ENCODE measurements around the gene F8A3. TPM values are rescaled to one million over a fixed set of nuclear protein-coding genes. Genes with fewer than 3 reads are reported as not detected.
"Not testable (repeated sequence)": the region's sequence is repeated elsewhere in the genome, so short reads cannot be mapped to it uniquely, and the experiment has no call there.

The F8A3 gene
- 1.6 TPM for total RNA-seq

DNA sequence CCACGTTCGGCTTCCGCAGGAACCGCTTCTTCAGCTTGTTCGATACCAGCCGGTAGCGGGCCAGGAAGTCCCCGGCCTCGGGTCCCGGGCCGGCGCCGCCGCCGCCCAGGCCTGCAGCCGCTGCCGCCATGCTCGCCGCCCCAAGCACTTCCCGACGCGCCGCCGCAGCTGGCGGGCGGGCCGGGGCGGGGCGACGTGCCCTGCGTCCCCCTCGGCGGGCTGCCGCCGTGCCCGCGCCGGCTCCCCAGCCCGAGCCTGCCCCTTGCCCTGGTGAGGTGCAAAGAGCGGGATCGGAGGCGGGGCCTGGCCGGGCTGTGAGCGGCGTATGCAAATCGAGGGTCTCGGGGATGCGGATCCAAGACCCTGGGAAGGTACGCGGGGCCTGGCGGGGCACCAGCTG is at the start of gene F8A3:
Gene F8A3, minus strand, starts transcription at position 150 of the 400 bp plus-strand sequence. Its CDS starts 20 bp downstream, at position 130.
- DNase-seq, result not testable (repeated sequence)

DNA sequence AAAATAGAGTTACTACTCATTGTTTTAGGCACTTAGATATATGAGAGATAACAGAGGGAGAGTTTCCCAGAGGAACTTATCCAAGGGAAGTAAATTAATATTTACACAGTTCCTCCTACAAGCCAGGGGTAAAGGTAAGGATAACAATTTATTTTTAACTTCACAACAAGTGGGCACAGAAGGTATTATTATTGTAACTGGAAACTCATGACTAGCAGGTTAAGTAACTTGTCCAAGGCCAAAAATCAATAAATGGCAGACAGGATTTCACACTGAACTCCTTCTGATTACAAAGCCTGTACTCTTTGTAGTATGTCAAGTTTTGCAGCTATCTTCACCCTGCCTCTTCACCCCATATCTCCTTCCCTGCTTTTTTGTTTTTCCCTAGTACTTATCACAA is 46.9 kb upstream of the F8A3 start:
- no peak for DNase-seq

DNA sequence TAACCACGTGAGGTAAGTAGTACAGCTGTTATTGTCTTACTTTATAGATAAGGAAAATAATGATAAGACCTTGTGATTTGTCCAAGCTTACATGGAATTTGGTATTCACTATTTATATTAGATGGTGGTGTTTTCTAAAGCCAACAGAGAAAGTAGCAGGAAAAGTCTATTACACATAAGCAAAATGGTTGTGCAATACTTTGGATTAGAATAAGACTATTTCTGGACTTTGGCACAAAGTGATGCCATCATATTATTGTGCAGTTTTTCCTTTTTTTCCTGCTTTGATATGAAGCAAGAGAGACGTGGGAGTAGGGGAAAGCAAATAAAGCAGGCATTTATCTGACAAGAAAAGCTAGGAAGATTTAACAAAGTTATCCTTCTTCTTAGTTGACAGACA is 36.7 kb upstream of the F8A3 start:
- DNase-seq, result not testable (repeated sequence)

- not testable (repeated sequence) for DNase-seq
Measured at GRCh38 chrX:155491421-155491820, 33.0 kb upstream of the F8A3 start.

DNA sequence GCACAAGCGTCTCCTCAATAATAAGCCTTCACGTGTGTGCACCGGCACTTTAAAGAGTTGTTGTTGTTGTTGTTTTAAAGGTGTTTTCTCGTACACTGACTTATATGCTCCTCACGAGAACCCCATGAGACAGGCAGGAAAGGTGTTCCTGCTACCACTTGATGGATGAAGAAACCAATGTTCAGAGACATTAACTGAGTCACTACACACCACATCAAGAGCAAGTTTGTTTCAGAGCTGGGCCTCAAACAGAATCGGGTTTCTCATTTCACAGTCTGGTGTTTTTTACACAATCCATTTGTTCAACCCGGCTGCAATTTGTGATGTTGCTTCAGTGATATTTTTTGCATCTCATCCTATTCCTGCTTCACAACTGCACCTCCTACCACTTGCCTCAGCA is 18.7 kb upstream of the F8A3 start:
- not testable (repeated sequence) for DNase-seq

- not testable (repeated sequence) for DNase-seq
Measured at GRCh38 chrX:155466269-155466938, 8.0 kb upstream of the F8A3 start.

- not testable (repeated sequence) for DNase-seq
Measured at GRCh38 chrX:155460501-155460900, 2.1 kb upstream of the F8A3 start.

DNA sequence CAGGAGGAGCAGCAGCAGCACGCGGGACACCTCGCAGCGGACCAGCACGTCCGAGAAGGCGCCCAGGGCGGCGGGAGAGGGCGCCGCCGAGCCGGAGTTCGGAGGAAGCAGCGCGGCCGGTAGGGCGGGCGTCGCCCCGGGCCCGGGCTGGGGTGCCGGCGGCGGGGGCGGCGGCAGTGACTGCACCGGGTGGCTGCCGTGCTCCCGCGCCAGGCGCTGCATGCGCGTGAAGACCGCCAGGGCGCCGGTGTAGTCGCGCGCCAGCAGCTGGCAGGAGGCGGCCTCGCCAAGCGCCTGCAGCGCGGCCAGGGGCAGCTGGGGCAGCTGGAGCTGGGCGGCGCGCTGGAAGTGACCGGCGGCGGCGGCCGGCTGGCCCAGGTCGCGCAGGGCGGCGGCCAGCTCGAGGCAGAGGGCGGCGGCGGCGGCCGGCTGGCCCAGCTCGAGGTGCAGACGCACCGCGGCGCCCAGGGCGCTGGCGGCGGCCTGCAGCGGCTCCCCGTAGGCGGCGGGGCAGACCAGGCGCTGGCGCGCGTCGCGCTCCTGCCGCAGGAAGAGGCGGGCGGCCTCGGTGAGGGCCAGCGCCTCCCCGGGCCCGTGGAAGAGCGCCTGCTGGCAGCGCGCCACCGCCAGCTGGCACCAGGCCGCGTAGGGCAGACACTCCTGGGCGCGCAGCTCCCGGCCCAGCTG is 516 bp downstream of the F8A3 start:
- not testable (repeated sequence) for DNase-seq

GRCh38 chrX:155441097-155441496 is 17.3 kb downstream of the F8A3 start:
- no peak for DNase-seq

DNA sequence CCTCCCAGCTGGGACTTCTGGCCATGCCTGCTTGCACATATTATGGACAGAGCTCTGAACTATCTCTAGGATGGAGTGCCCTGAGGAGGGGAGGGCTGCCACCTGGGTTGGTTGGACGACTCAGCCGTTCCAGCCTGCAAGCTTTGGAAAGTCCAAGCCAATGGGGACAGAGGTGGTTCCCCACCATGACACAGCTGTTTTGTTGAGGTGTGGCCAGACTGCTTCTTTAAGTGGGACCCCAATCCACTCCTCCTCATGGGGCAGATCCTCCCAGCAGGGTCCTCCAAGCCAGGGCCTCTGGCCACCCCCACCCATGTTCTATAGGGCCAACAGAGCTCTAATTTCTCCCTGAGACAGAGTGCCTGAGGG is 22.7 kb downstream of the F8A3 start:
- DNase-seq, result no peak

DNA sequence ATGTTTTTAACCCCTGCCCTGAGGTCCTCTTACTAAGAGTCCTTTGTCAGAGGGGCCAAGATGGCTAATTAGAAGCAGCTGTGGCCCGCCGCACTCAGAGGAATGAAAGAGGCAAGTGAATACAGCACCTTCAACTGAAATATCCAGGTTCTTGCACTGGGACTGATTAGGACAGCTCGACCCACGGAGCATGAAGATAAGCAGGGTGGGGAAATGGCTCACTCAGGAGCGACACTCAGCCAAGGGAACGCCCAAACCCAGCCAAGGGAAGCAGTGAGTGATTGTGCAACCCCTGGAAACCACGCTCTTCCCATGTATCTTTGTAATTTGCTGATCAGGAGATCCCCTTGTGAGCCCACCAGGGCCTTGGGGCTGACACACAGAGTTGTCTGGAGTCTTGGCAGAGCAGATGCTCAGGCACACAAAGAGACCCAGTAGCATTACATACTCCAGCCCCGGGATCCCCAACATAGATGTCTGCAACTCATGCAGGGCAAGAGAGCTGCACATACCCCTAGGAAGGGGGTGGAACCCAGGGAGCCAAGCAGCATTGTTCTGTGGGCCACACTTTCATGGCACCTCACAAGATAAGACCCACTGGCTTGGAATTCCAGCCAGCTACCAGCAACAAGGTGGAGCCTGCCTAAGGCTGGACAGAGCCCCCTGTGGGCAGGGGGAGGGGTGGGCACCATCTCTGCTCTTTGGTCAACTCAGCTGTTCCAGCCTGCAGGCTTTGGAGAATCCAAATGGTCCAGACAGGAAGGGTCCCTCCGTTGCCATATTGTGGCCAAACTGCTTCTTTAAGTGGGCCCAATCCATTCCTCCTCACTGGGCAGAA is 23.3 kb downstream of the F8A3 start:
- no peak for DNase-seq

- no peak for DNase-seq
Measured at GRCh38 chrX:155417769-155418168, 40.7 kb downstream of the F8A3 start.

Small RNA genes within 50 kb of the gene (small RNA-seq; reads per million reads assigned to genes)
- not detected for gene MIR1184-3

Other genes with a start within 250 kb of the F8A3 start
- gene VBP1, start 242.2 kb downstream of the F8A3 start, total RNA-seq, result 107 TPM
- gene RAB39B, start 194.1 kb downstream of the F8A3 start, total RNA-seq, result 28.2 TPM
- gene CLIC2, start 124.0 kb downstream of the F8A3 start, total RNA-seq, result 5.1 TPM
- gene F8A2, start 76.5 kb downstream of the F8A3 start, total RNA-seq, result not detected
- gene SPRY3, start 154.0 kb upstream of the F8A3 start, total RNA-seq, result 2.7 TPM
- 25.9 TPM for gene TMLHE, start 154.3 kb upstream of the F8A3 start, total RNA-seq